ENCODE data around the gene RNLS. TPM values are rescaled to one million over a fixed set of nuclear protein-coding genes. Genes with fewer than 3 reads are reported as not detected.

RNLS gene
- total and polyA plus RNA-seq, 2 of the 8 experiments (the other 6 are each of a cell fraction or from before 2014, with no cell fraction given) = 7.5 to 12.7 TPM

DNA sequence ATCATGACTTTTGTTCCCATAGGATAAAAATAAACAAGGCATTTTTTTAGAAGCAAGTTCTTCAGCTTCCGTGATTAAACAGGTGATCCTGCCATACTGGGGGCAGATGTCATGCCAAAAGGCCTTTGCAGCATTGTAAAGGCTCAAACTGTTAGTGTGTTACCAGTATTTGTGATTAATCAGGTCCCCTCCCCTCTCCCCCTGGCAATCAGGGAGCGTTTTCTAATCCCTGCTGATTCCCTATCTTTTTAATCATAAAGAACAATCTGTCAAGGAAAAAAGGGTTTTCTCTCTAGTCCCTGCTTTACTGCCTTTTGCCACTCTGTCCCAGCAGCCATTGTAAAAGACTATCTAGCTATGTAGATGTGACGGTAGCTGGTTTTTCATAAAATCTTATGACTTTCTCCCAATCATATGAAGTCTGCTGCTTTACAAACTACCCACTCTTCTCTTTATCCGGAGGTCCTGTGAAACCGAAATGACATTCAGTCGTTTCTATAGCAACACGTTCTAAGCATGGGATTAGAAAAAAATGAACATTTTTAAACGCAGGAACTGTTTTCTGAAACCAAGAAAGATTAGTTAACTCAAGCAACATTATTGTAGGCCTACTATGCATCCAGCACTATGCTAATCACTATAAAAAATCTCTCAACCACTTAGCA, 210.9 kb downstream of the RNLS start:
- Histone ChIP-seq H2BK5ac (ENCODE audit: low read depth, low read length) (no peak overlapping the region), H2BK12ac (ENCODE audit: low read depth, low read length) (no peak overlapping the region), H3K9me3 (ENCODE audit: insufficient read depth in 2 of 2, low read depth in 1 of 2, low read length in 1 of 2) (no peaks in the 10 kb centered on the region), H2BK15ac (ENCODE audit: low read length) (no peak overlapping the region), H3K36me3 (ENCODE audit: control insufficient read depth in 2 of 4, insufficient read depth in 4 of 4, low read length in 3 of 4) (no peaks in the 10 kb centered on the region), H2AFZ (ENCODE audit: low read length) (no peak overlapping the region), H3K23me2 (ENCODE audit: low read depth, low read length) (no peaks in the 10 kb centered on the region), H3K4me3 (ENCODE audit: extremely low read depth in 1 of 4, insufficient read depth in 2 of 4, low read depth in 3 of 4, low read length in 4 of 4) (no peak overlapping the region), H3K4me2 (ENCODE audit: insufficient read depth in 1 of 2, low read depth in 2 of 2, low read length in 2 of 2) (no peak overlapping the region), H4K5ac (ENCODE audit: insufficient read length, low read depth, low read length) (no peak overlapping the region), H3K79me1 (ENCODE audit: low read depth, low read length) (no peaks in the 10 kb centered on the region), H3K79me2 (ENCODE audit: control insufficient read depth in 1 of 2, insufficient read depth in 2 of 2, low read length in 2 of 2) (no peaks in the 10 kb centered on the region), H4K8ac (ENCODE audit: extremely low read depth, insufficient read depth, low read length) (no peak overlapping the region), H3K56ac (replicated peaks; ENCODE audit: insufficient read length, low read depth, low read length) (no peak overlapping the region), H3K23ac (ENCODE audit: insufficient read length) (no peak overlapping the region), H3K9ac (replicated peaks in 1 of 4; ENCODE audit: extremely low read depth in 1 of 4, low read depth in 3 of 4, low read length in 3 of 4) (no peak overlapping the region), H3K18ac (ENCODE audit: extremely low read depth, low read length) (no peak overlapping the region), H2BK120ac (replicated peaks; ENCODE audit: low read depth, low read length) (no peak overlapping the region), H3K27me3 (replicated peaks in 1 of 4; ENCODE audit: control insufficient read depth in 3 of 4, extremely low read depth in 1 of 4, insufficient read depth in 3 of 4, low read length in 3 of 4) (no peaks in the 10 kb centered on the region), H3K4ac (replicated peaks; ENCODE audit: insufficient read length, low read depth, low read length) (no peak overlapping the region), H3K14ac (ENCODE audit: insufficient read length) (no peak overlapping the region), H2AK5ac (ENCODE audit: low read depth, low read length) (no peak overlapping the region), H3K27ac (ENCODE audit: low read depth, low read length) (no peak overlapping the region), H4K20me1 (replicated peaks in 1 of 2; ENCODE audit: control insufficient read depth in 1 of 2, insufficient read depth in 2 of 2, low read length in 2 of 2) (no peaks in the 10 kb centered on the region), H4K91ac (replicated peaks; ENCODE audit: insufficient read length, low read length) (no peak overlapping the region), H3K4me1 (replicated peaks in 1 of 4; ENCODE audit: control insufficient read depth in 3 of 4, insufficient read depth in 4 of 4, low read length in 3 of 4) (no peaks in the 10 kb centered on the region), H2BK20ac (ENCODE audit: low read length) (no peak overlapping the region)
- ChIA-PET POLR2A (ENCODE audit: partially characterized antibody) (no interaction called here), CTCF (ENCODE audit: partially characterized antibody) (interaction anchor here (0.7 to 1.8 kb wide), 2 partner anchors 18 to 79 kb away, joined by 3 to 4 read pairs; no protein-coding TSS in a partner anchor)
- 79% methylated on average over 8 of the region's 8 CpGs; no CpG with 5 or more reads in 1 of the 2 experiments for WGBS, 2 experiments (ENCODE audit: extremely low coverage in 1 of 2, insufficient coverage in 1 of 2, insufficient read length in 1 of 2, insufficient replicate concordance in 2 of 2, low coverage in 1 of 2, low lambda C conversion rate in 2 of 2, missing lambda C conversion rate in 1 of 2)
- FAIRE-seq = no peak
- DNase-seq (ENCODE audit: low read depth in 1 of 2, low spot score in 2 of 2) = no peak
- TF ChIP-seq FOSL1 (IDR thresholded peaks at IDR 0.05; ENCODE audit: insufficient read depth, low read depth, low read length) (no peak), YY1 (IDR thresholded peaks at IDR 0.05; ENCODE audit: low read depth, low read length) (no peak), SP1 (IDR thresholded peaks at IDR 0.05; ENCODE audit: low read depth, low read length) (no peak), SUZ12 (IDR thresholded peaks at IDR 0.05; ENCODE audit: low read length) (no peak), CHD2 (IDR thresholded peaks at IDR 0.05; ENCODE audit: low read length) (no peak), MAFK (IDR thresholded peaks at IDR 0.05; ENCODE audit: low read depth, low read length) (no peak)
